ENCODE results near the gene AUTS2. TPM values are rescaled to one million over a fixed set of nuclear protein-coding genes. Genes with fewer than 3 reads are reported as not detected.

The AUTS2 gene
- polyA plus RNA-seq, 1 experiment: 0.54 TPM

GRCh38 chr7:69608878-69609277 lies 10.6 kb downstream of the AUTS2 start:
- Histone ChIP-seq H3K27me3 (ENCODE audit: control insufficient read depth, insufficient read depth, low read length) (no peaks in the 10 kb centered on the region), H3K36me3 (ENCODE audit: control insufficient read depth, insufficient read depth, low read length) (no peaks in the 10 kb centered on the region), H3K4me3 (ENCODE audit: low read depth, low read length) (no peak overlapping the region)
- CTCF ChIA-PET: no interaction called here
- TF ChIP-seq CTCF (IDR thresholded peaks at IDR 0.05; ENCODE audit: insufficient read depth, low read depth, low read length): no peak
- POLR2A ChIA-PET: no interaction called here
- no peak for DNase-seq (ENCODE audit: low read depth)

GRCh38 chr7:69609541-69610373 lies 11.5 kb downstream of the AUTS2 start:
- ChIA-PET POLR2A (no interaction called here), CTCF (interaction anchor here (0.9 kb wide), 1 partner anchor 9 kb away, joined by 3 read pairs; no protein-coding TSS in a partner anchor)
- DNase-seq (ENCODE audit: low read depth): no peak
- Histone ChIP-seq H3K4me3 (ENCODE audit: low read depth, low read length) (no peak overlapping the region), H3K27me3 (ENCODE audit: control insufficient read depth, insufficient read depth, low read length) (no peaks in the 10 kb centered on the region), H3K36me3 (ENCODE audit: control insufficient read depth, insufficient read depth, low read length) (no peaks in the 10 kb centered on the region)
- TF ChIP-seq CTCF (IDR thresholded peaks at IDR 0.05; ENCODE audit: insufficient read depth, low read depth, low read length): no peak

GRCh38 chr7:69610374-69611084 lies 12.3 kb downstream of the AUTS2 start:
- H3K27me3 ChIP-seq (ENCODE audit: control insufficient read depth, insufficient read depth, low read length): no peaks in the 10 kb centered on the region
- DNase-seq (ENCODE audit: low read depth): no peak
- no peak overlapping the region for H3K4me3 ChIP-seq (ENCODE audit: low read depth, low read length)
- H3K36me3 ChIP-seq (ENCODE audit: control insufficient read depth, insufficient read depth, low read length): no peaks in the 10 kb centered on the region
- TF ChIP-seq CTCF (IDR thresholded peaks at IDR 0.05; ENCODE audit: insufficient read depth, low read depth, low read length): no peak
- ChIA-PET POLR2A (no interaction called here), CTCF (interaction anchor here (0.9 kb wide), 1 partner anchor 10 kb away, joined by 3 read pairs; no protein-coding TSS in a partner anchor)

- no peak for DNase-seq (ENCODE audit: low read depth)
- ChIA-PET CTCF (interaction anchor here (0.8 kb wide), 1 partner anchor 22 kb away, joined by 4 read pairs; no protein-coding TSS in a partner anchor), POLR2A (no interaction called here)
- no peak for TF ChIP-seq CTCF (IDR thresholded peaks at IDR 0.05; ENCODE audit: insufficient read depth, low read depth, low read length)
- Histone ChIP-seq H3K4me3 (ENCODE audit: low read depth, low read length) (no peak overlapping the region), H3K36me3 (ENCODE audit: control insufficient read depth, insufficient read depth, low read length) (no peaks in the 10 kb centered on the region), H3K27me3 (ENCODE audit: control insufficient read depth, insufficient read depth, low read length) (no peaks in the 10 kb centered on the region)
Observed at GRCh38 chr7:69612981-69613380, 14.7 kb downstream of the AUTS2 start.

- Histone ChIP-seq H3K27me3 (ENCODE audit: control insufficient read depth, insufficient read depth, low read length) (no peaks in the 10 kb centered on the region), H3K36me3 (ENCODE audit: control insufficient read depth, insufficient read depth, low read length) (no peaks in the 10 kb centered on the region), H3K4me3 (ENCODE audit: low read depth, low read length) (no peak overlapping the region)
- TF ChIP-seq CTCF (IDR thresholded peaks at IDR 0.05; ENCODE audit: insufficient read depth, low read depth, low read length): no peak
- DNase-seq (ENCODE audit: low read depth): no peak
- ChIA-PET POLR2A (no interaction called here), CTCF (interaction anchor here (0.8 kb wide), 1 partner anchor 23 kb away, joined by 4 read pairs; no protein-coding TSS in a partner anchor)
Observed at GRCh38 chr7:69613846-69614245, 15.6 kb downstream of the AUTS2 start.

Data from BJ (cell line).